Small intestine (tissue), 7 donors: ENCODE data around the gene RABAC1. TPM values are rescaled to one million over a fixed set of nuclear protein-coding genes. Genes with fewer than 3 reads are reported as not detected.
"Not testable (repeated sequence)": the region's sequence is repeated elsewhere in the genome, so short reads cannot be mapped to it uniquely, and the experiment has no call there.

Experiments used
- DNase-seq, 2 donors: peaks; one replicate each; pipeline versions ENCODE4 v3.0.0 to v3.0.0-alpha.2; 2013
- FAIRE-seq: peaks from 2 replicates; lab custom pipeline; 2012; peaks lifted over from hg19 to GRCh38; lab: Jason Lieb, UNC
- H3K27ac ChIP-seq, 3 donors: one replicate each; pipeline ENCODE4 v1.5.1; 2013; ENCODE audit warnings: low read length in 2 of 3, mild to moderate bottlenecking in 2 of 3, control low read depth in 1 of 3, inconsistent platforms in 1 of 3, low read depth in 1 of 3, moderate library complexity in 1 of 3
- H3K27me3 ChIP-seq, 3 donors: one replicate each; pipeline ENCODE4 v1.6.1; 2013; ENCODE audit warnings: low read length in 3 of 3, inconsistent platforms in 1 of 3; ENCODE audit not compliant: control insufficient read depth in 3 of 3, insufficient read depth in 3 of 3
- H3K36me3 ChIP-seq, 3 donors: one replicate each; pipeline ENCODE4 v1.6.1; 2013; ENCODE audit warnings: low read length in 3 of 3, inconsistent platforms in 1 of 3, low read depth in 1 of 3, mild to moderate bottlenecking in 1 of 3, moderate library complexity in 1 of 3; ENCODE audit not compliant: control insufficient read depth in 3 of 3, insufficient read depth in 2 of 3
- H3K4me1 ChIP-seq, 3 donors: one replicate each; pipeline ENCODE4 v1.6.1; 2013; ENCODE audit warnings: low read length in 2 of 3, inconsistent platforms in 1 of 3, low read depth in 1 of 3, mild to moderate bottlenecking in 1 of 3, moderate library complexity in 1 of 3; ENCODE audit not compliant: control insufficient read depth in 3 of 3, insufficient read depth in 2 of 3
- H3K4me3 ChIP-seq, 3 donors: one replicate each; pipeline ENCODE4 v1.5.1; 2013; ENCODE audit warnings: low read length in 3 of 3, control low read depth in 1 of 3, inconsistent platforms in 1 of 3, low read depth in 1 of 3, mild to moderate bottlenecking in 1 of 3, moderate library complexity in 1 of 3
- H3K9me3 ChIP-seq, 2 donors: one replicate each; pipeline ENCODE4 v1.6.1; 2013; ENCODE audit warnings: low read depth in 1 of 2, low read length in 1 of 2; ENCODE audit not compliant: control insufficient read depth in 2 of 2, insufficient read depth in 1 of 2
- WGBS, 3 donors: extraction: QIAGEN DNeasy Blood & Tissue Kit; methylation state at CpG; one replicate each; pipeline ENCODE4 v1.1.7; 2013; 5-methylcytosine and 5-hydroxymethylcytosine counted together
- polyA plus RNA-seq, 4 donors: library from polyadenylated mRNA; stranded (reverse) in 3 of 4; unstranded in 1 of 4; fragments of 200-250 nt in 3 of 4; fragments of 120-200 nt in 1 of 4; gene quantifications; one replicate each; pipeline versions ENCODE4 v1.2.1 to v1.2.3, GENCODE V29; 2013
- donor health status: healthy with polysubstance abuse.
- donor health status: control.
- donor health status: control.
- donor health status: Bipolar disorder and iron deficiency.
- donor health status: healthy.

The RABAC1 gene
- polyA plus RNA-seq, 4 donors = 72.0 to 227 (median 194) TPM

GRCh38 chr19:41991925-41992569, 32.9 kb upstream of the RABAC1 start:
- DNase-seq, H3K9me3 ChIP-seq, FAIRE-seq, H3K4me1 ChIP-seq, H3K36me3 ChIP-seq, H3K27ac ChIP-seq, H3K4me3 ChIP-seq: not testable (repeated sequence)
- H3K27me3 ChIP-seq = peaks cover 0 to 43% (median 15%) of the 10 kb centered on the region in 3 donors
- 70 to 78% (median 73%) methylated on average over 9 to 11 of the region's 11 CpGs for WGBS, 3 donors

- no peaks in the 10 kb centered on the region for H3K36me3 ChIP-seq
- H3K4me1 ChIP-seq = peaks cover 0 to 5% (median 0%) of the 10 kb centered on the region in 3 donors
- DNase-seq (no peak), FAIRE-seq (no peak)
- peaks cover 0 to 33% (median 11%) of the 10 kb centered on the region in 3 donors for H3K27me3 ChIP-seq
- no peaks in the 10 kb centered on the region for H3K9me3 ChIP-seq
- H3K27ac ChIP-seq = no peak overlapping the region
- 22 to 44% (median 43%) methylated on average over 15 of the region's 15 CpGs for WGBS, 3 donors
- no peak overlapping the region for H3K4me3 ChIP-seq
Measured at GRCh38 chr19:41991025-41991424, 31.9 kb upstream of the RABAC1 start.

- peaks cover 0 to 30% (median 8%) of the 10 kb centered on the region in 3 donors for H3K27me3 ChIP-seq
- FAIRE-seq = no peak
- no peaks in the 10 kb centered on the region for H3K9me3 ChIP-seq
- DNase-seq = no peak
- H3K36me3 ChIP-seq = no peaks in the 10 kb centered on the region
- WGBS, 3 donors = 62 to 84% (median 84%) methylated on average over 2 of the region's 2 CpGs
- H3K4me1 ChIP-seq = peaks cover 0 to 5% (median 0%) of the 10 kb centered on the region in 3 donors
- H3K27ac ChIP-seq = no peak overlapping the region
- H3K4me3 ChIP-seq = no peak overlapping the region
Measured at GRCh38 chr19:41990615-41991014, 31.5 kb upstream of the RABAC1 start.

GRCh38 chr19:41990028-41990427, 30.9 kb upstream of the RABAC1 start:
- DNase-seq (no peak), FAIRE-seq (no peak)
- peaks cover 0 to 5% (median 0%) of the 10 kb centered on the region in 3 donors for H3K4me1 ChIP-seq
- H3K27ac ChIP-seq = no peak overlapping the region
- H3K4me3 ChIP-seq = no peak overlapping the region
- no peaks in the 10 kb centered on the region for H3K9me3 ChIP-seq
- no peaks in the 10 kb centered on the region for H3K36me3 ChIP-seq
- WGBS, 3 donors = 83 to 87% (median 87%) methylated on average over 4 of the region's 4 CpGs
- H3K27me3 ChIP-seq = peaks cover 0 to 24% (median 6%) of the 10 kb centered on the region in 3 donors

- Histone ChIP-seq H3K4me3 (no peak overlapping the region), H3K27me3 (peaks cover 0 to 16% (median 6%) of the 10 kb centered on the region in 3 donors), H3K27ac (no peak overlapping the region), H3K4me1 (peaks cover 0 to 4% (median 0%) of the 10 kb centered on the region in 3 donors), H3K36me3 (no peaks in the 10 kb centered on the region), H3K9me3 (no peaks in the 10 kb centered on the region)
- 78 to 88% (median 81%) methylated on average over 9 of the region's 9 CpGs for WGBS, 3 donors
- no peak for DNase-seq
- FAIRE-seq = no peak
Measured at GRCh38 chr19:41988947-41989346, 29.8 kb upstream of the RABAC1 start.

- FAIRE-seq (no peak), DNase-seq (no peak)
- 76 to 82% (median 77%) methylated on average over 10 of the region's 10 CpGs for WGBS, 3 donors
- Histone ChIP-seq H3K4me3 (no peak overlapping the region), H3K9me3 (no peaks in the 10 kb centered on the region), H3K36me3 (no peaks in the 10 kb centered on the region), H3K27me3 (peaks cover 0 to 4% (median 0%) of the 10 kb centered on the region in 3 donors), H3K27ac (no peak overlapping the region), H3K4me1 (no peaks in the 10 kb centered on the region)
Measured at GRCh38 chr19:41987141-41987860, 28.2 kb upstream of the RABAC1 start.

- 80 to 90% (median 84%) methylated on average over 17 of the region's 17 CpGs for WGBS, 3 donors
- Histone ChIP-seq H3K4me3 (no peak overlapping the region), H3K36me3 (no peaks in the 10 kb centered on the region), H3K27me3 (peaks cover 0 to 3% (median 0%) of the 10 kb centered on the region in 3 donors), H3K27ac (no peak overlapping the region), H3K9me3 (no peaks in the 10 kb centered on the region), H3K4me1 (no peaks in the 10 kb centered on the region)
- no peak for FAIRE-seq
- DNase-seq = no peak
Measured at GRCh38 chr19:41984961-41985360, 25.8 kb upstream of the RABAC1 start.

- Histone ChIP-seq H3K4me1 (no peaks in the 10 kb centered on the region), H3K27me3 (no peaks in the 10 kb centered on the region), H3K9me3 (no peaks in the 10 kb centered on the region), H3K4me3 (no peak overlapping the region), H3K36me3 (no peaks in the 10 kb centered on the region), H3K27ac (no peak overlapping the region)
- WGBS, 3 donors = 78 to 83% (median 79%) methylated on average over 15 of the region's 15 CpGs
- DNase-seq = no peak
- no peak for FAIRE-seq
Measured at GRCh38 chr19:41981724-41982123, 22.6 kb upstream of the RABAC1 start.
